Measurements from ENCODE around the gene SDE2. TPM values are rescaled to one million over a fixed set of nuclear protein-coding genes. Genes with fewer than 3 reads are reported as not detected.

SDE2 gene
- total and polyA plus RNA-seq, 2 of the 8 experiments (the other 6 are each of a cell fraction or from before 2014, with no cell fraction given) = 8.5 to 16.7 TPM

DNA sequence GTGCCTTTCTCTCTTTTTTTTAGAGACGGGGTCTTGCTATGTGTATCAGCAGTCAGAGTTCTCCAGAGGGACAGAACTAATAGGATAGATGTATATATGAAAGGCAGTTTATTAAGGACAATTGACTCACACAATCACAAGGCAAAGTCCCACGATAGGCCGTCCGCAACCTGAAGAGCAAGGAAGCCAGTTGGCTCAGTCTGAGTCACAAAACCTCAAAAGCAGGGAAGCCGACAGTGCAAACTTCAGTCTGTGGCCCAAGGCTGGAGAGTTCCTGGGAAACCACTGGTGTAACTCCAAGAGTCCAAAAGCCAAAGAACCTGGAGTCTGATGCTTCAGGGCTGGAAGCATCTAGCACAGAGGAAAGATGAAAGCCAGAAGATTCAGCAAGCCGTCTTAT is 47.1 kb upstream of the SDE2 start (continued):
- no peak for TF ChIP-seq CHD7 (IDR thresholded peaks at IDR 0.05; ENCODE audit: insufficient replicate concordance, low read length)
- TF ChIP-seq KDM5A (IDR thresholded peaks at IDR 0.05; ENCODE audit: low read length) = no peak
- TF ChIP-seq TAF7 (optimal IDR thresholded peaks at IDR 0.05; ENCODE audit: borderline replicate concordance, low read depth, low read length) = no peak
- no peak for TF ChIP-seq ASH2L (IDR thresholded peaks at IDR 0.05; ENCODE audit: low read length)
- TF ChIP-seq BRCA1 (IDR thresholded peaks at IDR 0.05; ENCODE audit: low read depth, low read length) = no peak

All from H1 (cell line).